K562 (cell line): Measurements from ENCODE around the gene SMG6.

Experiments used
- BRCA1 ChIP-seq, 2 experiments: fragments of 450-650 bp in 1 of 2; sonication (generic) in 1 of 2; formaldehyde crosslinking in 1 of 2; IDR thresholded peaks; 2 replicates each; pipeline versions ENCODE4 v1.5.0 to v1.6.1; 2017 to 2020; ENCODE audit warnings: mild to moderate bottlenecking in 1 of 2, missing genetic modification reagents in 1 of 2
- CREM ChIP-seq: IDR thresholded peaks from 2 replicates; pipeline ENCODE4 v1.6.1; 2014; ENCODE audit warnings: antibody characterized with exemption, low read depth
- CTCF ChIP-seq, 3 experiments: IDR thresholded peaks in 2 of 3; conservative IDR thresholded peaks in 1 of 3; 2 replicates each; pipeline ENCODE4 v1.5.1; 2011 to 2012; ENCODE audit warnings: low read length in 3 of 3, mild to moderate bottlenecking in 3 of 3, control low read depth in 2 of 3, improper control_type of control experiment in 1 of 3, inconsistent platforms in 1 of 3, low read depth in 1 of 3, mixed read lengths in 1 of 3, moderate library complexity in 1 of 3; ENCODE audit not compliant: insufficient read depth in 2 of 3
- RBM22 ChIP-seq: fragments of 200-400 bp; formaldehyde crosslinking; IDR thresholded peaks from 2 replicates; pipeline ENCODE4 v1.6.1; 2018; ENCODE audit warnings: low read length, low read depth; ENCODE audit not compliant: poor library complexity, severe bottlenecking
- ZNF184 ChIP-seq: sonication (generic); formaldehyde crosslinking; IDR thresholded peaks from 2 replicates; pipeline ENCODE4 v1.5.0; 2020; ENCODE audit warnings: missing genetic modification reagents

DNA sequence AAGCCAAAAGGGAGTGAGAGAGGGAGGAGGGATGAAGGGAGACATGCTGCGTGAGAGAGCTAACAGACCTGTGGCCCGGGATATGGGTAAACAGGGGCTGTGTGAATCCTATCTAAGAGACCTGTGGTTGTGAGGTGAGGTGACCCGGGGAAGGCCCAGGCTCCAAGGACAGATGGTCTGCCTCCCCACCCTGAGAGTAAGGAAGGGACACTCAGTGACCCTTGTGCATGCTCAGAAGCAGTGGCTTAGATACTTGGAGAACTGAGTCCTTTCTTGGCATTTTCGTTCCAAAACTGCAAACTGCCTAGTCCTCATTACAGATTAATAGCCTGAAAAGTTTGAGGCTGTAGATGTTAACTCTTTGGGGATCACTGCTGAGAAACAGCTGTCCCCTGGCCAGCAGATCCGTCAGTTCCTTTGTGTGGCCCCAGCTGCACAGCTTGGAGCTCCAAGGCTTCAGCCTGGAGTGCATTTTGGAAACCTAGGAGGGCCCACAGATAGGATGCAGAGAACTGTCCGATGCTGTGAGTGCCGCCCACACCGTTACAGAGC, 121.6 kb downstream of the SMG6 start:
- TF ChIP-seq RBM22 (no peak), CTCF (IDR thresholded peaks at IDR 0.05 in 2 of 3, conservative IDR thresholded peaks at IDR 0.05 in 1 of 3; ENCODE audit: insufficient read depth in 2 of 3, low read depth in 1 of 3, low read length in 3 of 3) (no peak), CREM (no peak), BRCA1 (IDR thresholded peaks at IDR 0.05) (no peak), BRCA1 (CRISPR knock-in tag; IDR thresholded peaks at IDR 0.05) (no peak), ZNF184 (no peak)
